GM12892 (cell line): Measurements from ENCODE around the gene ARSD.

Experiments used
- DNase-seq: peaks from one replicate; pipeline ENCODE4 v3.0.0; 2011; ENCODE audit not compliant: insufficient read length
- FAIRE-seq: peaks from 2 replicates; lab custom pipeline; 2011; peaks lifted over from hg19 to GRCh38; lab: Jason Lieb, UNC
- POLR2A ChIP-seq: IDR thresholded peaks from 2 replicates; pipeline ENCODE4 v1.6.1; 2011; ENCODE audit warnings: low read depth, low read length, control low read depth
- POLR2AphosphoS5 ChIP-seq: IDR thresholded peaks from 2 replicates; pipeline ENCODE4 v1.6.1; 2011; ENCODE audit warnings: low read depth, low read length, control low read depth
- TAF1 ChIP-seq: IDR thresholded peaks from 2 replicates; pipeline ENCODE4 v1.6.1; 2011; ENCODE audit warnings: low read depth, mild to moderate bottlenecking, control low read depth, low read length, borderline replicate concordance

The ARSD gene

DNA sequence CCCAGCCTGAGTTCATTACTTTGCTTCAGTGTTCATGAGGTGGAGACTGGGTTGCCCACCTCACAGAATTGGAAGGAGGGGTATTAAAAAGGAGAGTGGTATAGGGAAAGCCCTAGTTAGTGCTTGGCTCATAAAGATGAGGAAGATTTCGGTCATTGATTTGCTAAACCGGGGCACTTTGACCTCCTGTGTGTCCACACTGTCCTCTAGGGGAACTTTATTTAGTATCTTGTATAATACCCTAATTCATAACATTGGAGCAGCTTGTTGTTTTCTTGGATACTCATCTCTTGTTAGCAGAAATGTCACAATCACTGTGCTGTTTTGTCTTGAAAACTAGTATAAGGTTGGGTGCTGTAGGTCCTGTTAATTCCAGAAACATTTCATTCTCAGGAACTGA is 50.6 kb downstream of the ARSD start:
- DNase-seq (no peak), FAIRE-seq (no peak)
- no peak for TF ChIP-seq POLR2AphosphoS5
- no peak for TF ChIP-seq POLR2A
- no peak for TF ChIP-seq TAF1

DNA sequence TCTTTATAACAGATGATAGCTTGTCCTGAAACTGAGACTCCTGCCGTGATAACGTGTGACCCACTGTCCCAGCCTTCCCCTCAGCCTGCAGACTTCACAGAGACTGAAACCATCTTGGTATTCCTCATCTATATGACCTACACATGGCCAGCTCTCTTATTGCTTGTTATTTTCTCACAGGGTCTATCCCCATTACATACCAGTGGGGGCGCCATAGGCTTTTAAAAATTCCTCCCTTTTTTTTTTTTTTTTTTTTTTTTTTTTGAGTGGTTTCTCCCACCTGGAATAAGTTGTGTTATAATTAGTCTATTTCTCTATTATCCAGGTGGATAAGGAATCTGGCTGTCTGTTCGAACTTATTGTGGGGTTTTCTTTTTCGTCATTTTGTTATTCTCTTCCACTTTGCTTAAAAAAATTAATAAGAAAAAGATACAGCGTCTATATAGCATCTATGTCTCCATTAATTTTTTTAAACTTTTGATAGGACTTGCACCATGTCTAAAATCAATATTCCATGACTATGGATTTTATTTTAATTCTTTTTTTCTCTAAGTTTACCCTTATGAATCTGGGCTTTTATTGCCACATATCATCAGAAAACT is 53.2 kb downstream of the ARSD start:
- TF ChIP-seq TAF1 (no peak), POLR2A (no peak), POLR2AphosphoS5 (no peak)
- no peak for FAIRE-seq
- DNase-seq: no peak

DNA sequence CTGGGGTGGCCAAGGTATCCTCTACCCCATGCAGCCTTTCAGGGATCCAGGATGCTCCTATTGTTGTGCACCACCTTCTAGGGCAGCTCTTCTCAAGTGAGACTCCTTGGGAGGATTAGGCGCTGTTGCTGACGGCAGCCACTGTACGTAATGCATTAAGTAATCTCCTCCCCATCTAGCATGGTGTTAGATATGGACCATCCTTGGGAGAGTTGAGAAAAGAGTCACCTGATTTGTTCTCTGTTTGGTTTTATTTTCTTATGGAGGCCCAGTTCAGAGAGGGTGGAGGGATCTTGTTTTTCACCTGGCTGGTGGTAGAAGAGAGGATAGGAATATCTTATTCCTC is 54.0 kb downstream of the ARSD start:
- TF ChIP-seq POLR2A (no peak), POLR2AphosphoS5 (no peak), TAF1 (no peak)
- DNase-seq (no peak), FAIRE-seq (no peak)

DNA sequence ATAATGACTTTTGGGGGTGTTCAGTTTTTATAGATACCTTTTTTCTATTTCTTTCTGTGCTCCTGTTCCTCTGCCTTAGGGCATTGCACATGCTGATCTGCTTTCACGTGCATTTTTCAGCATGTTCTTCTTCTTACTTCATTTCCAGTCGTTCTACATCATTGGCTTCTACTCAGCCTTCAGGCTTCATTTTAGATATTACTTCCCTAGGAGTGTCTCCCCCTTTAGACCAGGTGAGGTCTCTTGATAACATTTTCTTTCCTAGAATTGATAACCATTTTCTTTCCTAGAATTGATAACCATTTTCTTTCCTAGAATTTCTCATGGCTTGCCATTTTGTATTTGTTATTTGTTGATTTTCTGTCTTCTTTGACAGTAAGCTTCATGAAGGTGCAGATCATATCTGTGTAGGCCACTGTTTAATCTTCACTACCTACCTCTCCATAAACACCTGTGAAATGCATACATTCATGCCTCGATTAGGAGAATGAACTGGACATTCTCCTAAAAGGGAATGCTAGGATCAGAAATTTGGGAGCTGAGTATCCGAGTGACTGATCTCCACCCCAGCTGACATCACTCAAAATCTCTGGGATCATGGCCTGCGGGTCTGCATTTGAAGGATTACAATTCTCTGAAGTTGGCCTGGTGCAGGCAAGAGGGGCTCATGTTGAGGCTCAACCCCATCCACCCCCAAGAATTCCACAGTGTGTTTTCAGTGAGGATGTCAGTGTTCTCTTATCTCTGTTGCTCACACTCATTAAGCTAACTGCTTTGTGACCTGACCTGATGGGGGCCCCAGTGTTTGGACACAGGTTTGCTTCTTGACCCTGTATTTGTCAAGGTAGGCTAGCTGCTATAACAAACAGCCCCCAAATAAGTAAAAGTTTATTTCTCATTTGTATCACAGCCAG is 54.7 kb downstream of the ARSD start:
- DNase-seq (no peak), FAIRE-seq (no peak)
- TF ChIP-seq POLR2A: no peak
- no peak for TF ChIP-seq TAF1
- no peak for TF ChIP-seq POLR2AphosphoS5

DNA sequence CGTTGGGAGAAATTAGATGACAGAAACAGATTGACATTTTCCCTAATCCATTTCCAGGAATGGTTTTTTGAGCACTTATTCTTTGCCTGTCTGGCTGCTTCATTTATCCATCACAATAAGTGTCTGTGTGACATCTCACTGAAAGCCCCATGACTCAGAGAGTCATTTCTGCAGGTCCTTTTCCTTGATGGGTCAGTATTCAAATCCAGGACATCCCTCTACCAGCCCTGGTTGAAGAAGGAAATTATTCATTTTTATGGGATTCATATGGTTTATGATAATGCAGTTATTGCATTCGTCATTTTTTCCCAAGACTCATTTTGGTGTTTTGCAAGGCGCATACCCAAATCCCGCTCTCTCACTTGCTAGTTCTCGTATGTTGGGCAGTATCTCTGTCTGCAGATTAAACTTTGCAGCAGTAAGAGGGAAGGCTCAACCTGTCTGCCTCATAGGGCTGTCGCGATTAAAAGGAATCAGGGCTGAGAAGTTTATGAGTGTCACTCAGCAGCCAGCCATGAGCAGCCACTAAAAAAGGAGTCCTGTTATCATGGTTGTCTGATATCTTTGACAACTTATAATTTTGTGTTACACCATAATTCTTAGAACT is 56.4 kb downstream of the ARSD start:
- DNase-seq (no peak), FAIRE-seq (no peak)
- TF ChIP-seq POLR2A (no peak), TAF1 (no peak), POLR2AphosphoS5 (no peak)

DNA sequence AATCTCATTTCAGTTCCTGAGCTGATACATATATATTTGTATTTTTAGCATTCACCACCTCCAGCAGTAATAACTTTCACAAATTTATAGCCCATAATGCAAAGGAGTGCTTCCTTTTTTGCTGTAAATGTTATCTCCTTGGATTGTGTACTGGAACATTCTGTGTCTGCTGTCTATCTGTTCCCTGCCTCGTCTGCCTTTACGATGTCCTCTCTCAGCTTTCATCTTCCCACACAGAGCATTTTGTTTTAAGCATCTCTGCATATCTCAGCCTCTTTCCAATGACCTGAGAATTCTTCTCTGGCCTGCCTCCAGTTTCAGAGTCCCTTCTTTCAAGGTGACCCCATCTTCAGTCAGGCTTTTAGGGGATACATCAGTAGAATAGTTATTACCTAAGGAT is 57.3 kb downstream of the ARSD start:
- TF ChIP-seq POLR2AphosphoS5: no peak
- no peak for TF ChIP-seq TAF1
- TF ChIP-seq POLR2A: no peak
- FAIRE-seq (no peak), DNase-seq (no peak)

DNA sequence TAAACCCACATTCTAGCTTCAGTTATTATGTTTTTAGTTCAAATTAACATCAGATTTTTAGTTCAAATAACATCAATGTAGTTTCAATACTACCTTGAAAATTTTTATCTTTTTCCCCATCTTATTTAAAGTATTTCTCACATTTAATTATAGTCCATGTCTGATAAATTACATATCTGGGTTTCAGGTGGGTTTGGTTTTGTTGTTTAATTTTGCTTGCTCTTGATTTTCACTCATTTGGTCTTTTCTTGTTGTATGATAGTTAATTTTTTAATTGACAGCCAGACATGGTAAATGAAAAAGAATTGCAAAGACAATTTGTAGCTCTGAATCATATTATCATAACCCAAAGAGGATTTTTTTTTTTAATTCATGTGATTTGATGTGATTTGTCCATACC is 58.5 kb downstream of the ARSD start:
- TF ChIP-seq POLR2A (no peak), POLR2AphosphoS5 (no peak), TAF1 (no peak)
- FAIRE-seq (no peak), DNase-seq (no peak)

DNA sequence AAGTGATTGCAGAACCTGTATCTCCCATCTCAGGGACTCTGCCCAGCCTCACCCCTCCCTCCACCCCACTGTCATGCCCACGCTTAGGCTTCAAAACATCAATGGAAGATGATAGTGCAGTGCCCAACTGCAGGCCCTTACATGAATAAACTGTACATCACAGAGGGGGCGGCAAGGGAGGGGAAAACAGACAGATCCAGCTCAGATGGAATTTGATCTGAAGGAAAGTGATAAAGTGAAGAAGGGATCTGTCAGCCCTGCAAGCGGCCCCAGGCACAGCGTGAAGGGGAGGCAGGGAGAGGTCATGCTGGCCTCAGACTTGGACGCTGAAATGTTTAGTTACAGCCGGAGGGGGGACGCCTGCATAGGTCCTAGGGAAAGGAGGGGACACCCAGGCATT is 61.9 kb downstream of the ARSD start:
- no peak for DNase-seq
- TF ChIP-seq POLR2AphosphoS5: no peak
- TF ChIP-seq POLR2A: no peak
- no peak for TF ChIP-seq TAF1
- FAIRE-seq: no peak

DNA sequence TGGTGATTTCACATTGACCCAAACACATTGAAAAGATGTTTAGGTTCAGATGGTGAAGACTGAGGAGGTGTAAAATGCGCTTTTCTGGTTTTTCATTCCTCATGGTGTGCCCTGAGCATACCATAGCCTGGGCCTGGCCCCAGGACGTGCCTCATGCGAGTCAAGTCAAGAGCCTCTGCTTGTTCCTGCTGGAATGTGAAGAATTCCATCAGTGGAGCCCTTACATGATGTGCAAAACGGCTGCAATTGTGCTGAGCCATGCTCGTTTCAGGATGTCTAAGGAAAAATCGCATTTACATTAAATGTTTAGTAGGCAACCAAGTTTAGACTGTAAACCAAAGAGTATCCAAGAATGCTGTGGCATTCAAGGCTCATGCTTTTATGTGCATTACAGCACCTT is 65.5 kb downstream of the ARSD start:
- TF ChIP-seq POLR2AphosphoS5 (no peak), TAF1 (no peak)
- FAIRE-seq: no peak
- no peak for DNase-seq

DNA sequence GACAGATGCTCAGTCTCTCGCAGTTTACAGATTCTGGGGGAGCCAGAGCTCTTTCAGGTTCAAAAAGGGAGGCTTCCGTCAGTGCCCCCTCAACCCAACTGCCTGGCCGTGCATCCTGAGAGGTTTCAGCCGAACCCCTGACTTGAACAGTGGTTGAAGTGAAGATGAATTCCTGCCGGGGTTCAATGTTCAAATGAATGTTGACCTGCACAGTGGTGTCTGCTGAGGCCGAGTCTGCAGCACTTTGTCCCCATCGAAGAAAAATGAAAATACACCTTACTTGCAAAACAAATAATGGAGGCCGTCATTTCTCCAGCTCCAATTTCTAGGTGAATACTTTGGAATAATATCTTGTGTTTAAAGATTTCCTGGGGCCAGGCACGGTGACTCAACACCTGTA is 66.7 kb downstream of the ARSD start:
- no peak for TF ChIP-seq POLR2A
- no peak for TF ChIP-seq TAF1
- TF ChIP-seq POLR2AphosphoS5: no peak
- DNase-seq: no peak
- no peak for FAIRE-seq

DNA sequence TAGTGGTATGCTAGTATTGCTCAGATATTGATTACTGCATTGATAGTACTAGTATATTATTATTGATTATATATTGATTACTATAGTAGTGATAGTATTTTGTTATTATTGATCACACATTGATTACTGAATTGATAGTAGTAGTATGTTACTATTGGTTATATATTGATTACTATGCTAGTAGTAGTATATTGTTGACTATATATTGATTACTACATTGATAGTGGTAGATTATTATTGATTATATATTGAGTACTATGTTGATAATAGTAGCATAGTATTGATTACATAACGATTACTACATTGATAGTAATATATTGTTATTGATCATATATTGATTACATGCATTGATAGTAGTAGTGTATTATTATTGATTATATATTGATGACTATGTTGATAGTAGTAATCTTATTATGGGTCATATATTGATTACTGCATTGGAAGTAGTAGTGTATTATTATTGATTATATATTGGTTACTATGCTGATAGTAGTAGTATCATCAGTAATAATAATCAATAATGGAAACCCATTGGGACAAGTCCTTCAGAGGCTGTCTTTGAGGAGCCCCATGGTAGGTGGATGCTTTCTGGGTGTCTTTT is 69.8 kb downstream of the ARSD start:
- no peak for FAIRE-seq

More for the DNA sequence above, 69.8 kb downstream of the ARSD start:
- no peak for DNase-seq
- no peak for TF ChIP-seq POLR2AphosphoS5
